Measurements from ENCODE around the gene SPATS2L.

DNA sequence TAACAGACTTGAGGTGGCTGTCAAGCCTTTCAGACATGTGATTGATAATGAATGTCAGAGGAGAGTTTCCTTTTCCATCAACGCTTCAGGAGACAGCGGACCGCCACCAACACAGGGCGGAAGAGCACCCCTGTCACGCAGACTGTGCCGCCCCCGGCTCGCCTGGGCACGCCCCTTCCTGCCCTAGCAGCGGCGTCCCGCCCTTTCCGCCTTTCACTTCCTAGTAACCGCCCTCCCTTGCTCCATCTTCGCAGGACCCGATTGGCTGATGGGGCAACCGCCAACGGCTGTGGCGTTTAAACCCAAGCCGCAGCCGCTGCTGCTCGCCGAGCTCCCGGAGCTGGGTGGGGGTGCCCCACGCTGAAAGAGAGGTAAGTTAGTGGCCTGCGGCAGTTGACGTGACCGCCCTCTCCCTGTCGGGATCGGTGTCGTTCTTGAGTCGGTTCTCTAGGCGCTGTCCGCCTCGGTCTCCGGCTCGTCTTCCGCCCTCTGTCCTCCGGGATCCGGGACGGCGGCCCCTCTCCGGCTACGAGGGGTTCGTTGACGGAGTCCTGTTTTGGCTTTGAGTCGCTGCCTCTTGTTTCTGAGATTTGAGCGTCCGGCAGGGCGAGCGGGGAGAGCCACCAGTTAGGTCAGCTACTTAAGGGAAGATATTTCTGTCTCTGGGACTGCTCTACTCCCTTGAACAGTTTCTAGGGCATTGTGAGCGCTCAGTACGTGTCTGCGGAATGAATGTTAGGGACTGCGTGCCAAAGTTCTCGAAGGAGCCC lies 219.6 kb downstream of the SPATS2L start, which contains the start of gene SGO2:
- TF ChIP-seq, protein P1, sequence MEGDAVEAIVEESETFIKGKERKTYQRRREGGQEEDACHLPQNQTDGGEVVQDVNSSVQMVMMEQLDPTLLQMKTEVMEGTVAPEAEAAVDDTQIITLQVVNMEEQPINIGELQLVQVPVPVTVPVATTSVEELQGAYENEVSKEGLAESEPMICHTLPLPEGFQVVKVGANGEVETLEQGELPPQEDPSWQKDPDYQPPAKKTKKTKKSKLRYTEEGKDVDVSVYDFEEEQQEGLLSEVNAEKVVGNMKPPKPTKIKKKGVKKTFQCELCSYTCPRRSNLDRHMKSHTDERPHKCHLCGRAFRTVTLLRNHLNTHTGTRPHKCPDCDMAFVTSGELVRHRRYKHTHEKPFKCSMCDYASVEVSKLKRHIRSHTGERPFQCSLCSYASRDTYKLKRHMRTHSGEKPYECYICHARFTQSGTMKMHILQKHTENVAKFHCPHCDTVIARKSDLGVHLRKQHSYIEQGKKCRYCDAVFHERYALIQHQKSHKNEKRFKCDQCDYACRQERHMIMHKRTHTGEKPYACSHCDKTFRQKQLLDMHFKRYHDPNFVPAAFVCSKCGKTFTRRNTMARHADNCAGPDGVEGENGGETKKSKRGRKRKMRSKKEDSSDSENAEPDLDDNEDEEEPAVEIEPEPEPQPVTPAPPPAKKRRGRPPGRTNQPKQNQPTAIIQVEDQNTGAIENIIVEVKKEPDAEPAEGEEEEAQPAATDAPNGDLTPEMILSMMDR (conservative IDR thresholded peaks at IDR 0.05 in 1 of 2, IDR thresholded peaks at IDR 0.05 in 1 of 2; ENCODE audit: extremely low read depth in 1 of 2, insufficient read depth in 1 of 2, low read depth in 1 of 2, low read length in 2 of 2), result no peak
- TF ChIP-seq EZH2 (IDR thresholded peaks at IDR 0.05; ENCODE audit: borderline replicate concordance, low read length), result no peak
